GM12892 (cell line): ENCODE data around the gene ARV1. TPM values are rescaled to one million over a fixed set of nuclear protein-coding genes. Genes with fewer than 3 reads are reported as not detected.

Experiments
- DNase-seq: peaks from one replicate; pipeline ENCODE4 v3.0.0; 2011; ENCODE audit not compliant: insufficient read length
- FAIRE-seq: peaks from 2 replicates; lab custom pipeline; 2011; peaks lifted over from hg19 to GRCh38; lab: Jason Lieb, UNC
- POLR2A ChIP-seq: IDR thresholded peaks from 2 replicates; pipeline ENCODE4 v1.6.1; 2011; ENCODE audit warnings: low read depth, low read length, control low read depth
- POLR2AphosphoS5 ChIP-seq: IDR thresholded peaks from 2 replicates; pipeline ENCODE4 v1.6.1; 2011; ENCODE audit warnings: low read depth, low read length, control low read depth
- TAF1 ChIP-seq: IDR thresholded peaks from 2 replicates; pipeline ENCODE4 v1.6.1; 2011; ENCODE audit warnings: low read depth, mild to moderate bottlenecking, control low read depth, low read length, borderline replicate concordance
- polyA plus RNA-seq: library from polyadenylated mRNA; unstranded; fragments of >200 nt; gene quantifications from one replicate; pipeline ENCODE4 v1.2.1, GENCODE V29; 2012; ENCODE audit warnings: missing spikeins, inconsistent platforms; ENCODE audit not compliant: missing spikeins

Gene ARV1
- 21.6 TPM for polyA plus RNA-seq

DNA sequence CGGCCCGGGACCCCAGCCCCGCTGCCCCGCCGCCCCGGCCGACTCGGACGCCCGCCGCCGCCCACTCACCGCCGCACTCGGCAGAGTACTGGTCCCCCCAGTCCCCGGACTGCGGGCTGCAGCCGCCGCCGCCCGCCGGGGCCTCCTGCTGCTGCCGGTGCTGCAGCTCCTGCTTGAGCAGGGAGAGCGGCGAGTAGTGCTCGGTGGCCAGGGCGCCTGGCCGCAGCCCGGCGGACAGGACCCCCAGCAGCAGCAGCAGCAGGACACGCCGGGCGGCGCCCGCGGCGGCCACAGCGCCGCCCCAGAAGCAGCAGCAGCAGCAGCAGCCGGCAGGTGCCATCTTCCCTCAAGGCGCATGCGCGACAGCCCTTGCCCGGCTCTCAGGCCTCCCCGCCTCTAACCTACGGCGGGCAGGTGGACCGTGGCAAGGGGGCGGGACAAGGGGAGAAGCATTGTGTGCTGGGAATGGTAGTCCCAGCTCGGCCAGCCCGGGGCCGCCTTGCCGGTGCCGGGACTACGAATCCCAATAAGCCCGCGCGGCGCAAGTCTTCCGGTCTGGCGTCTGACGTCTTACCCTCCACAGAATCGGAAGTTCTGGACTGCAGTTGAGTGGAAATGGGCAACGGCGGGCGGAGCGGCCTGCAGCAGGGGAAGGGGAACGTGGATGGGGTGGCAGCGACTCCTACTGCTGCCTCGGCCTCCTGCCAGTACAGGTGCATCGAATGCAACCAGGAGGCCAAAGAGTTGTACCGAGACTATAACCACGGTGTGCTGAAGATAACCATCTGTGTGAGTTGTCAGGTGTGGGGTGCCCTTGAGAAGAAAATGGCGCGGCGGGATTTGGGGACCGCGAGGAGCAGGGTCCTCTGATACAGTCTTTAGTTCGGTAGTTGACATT lies at the start of gene ARV1, which contains the start of gene TTC13:
Gene ARV1, plus strand, starts transcription at position 604 of the 898 bp plus-strand sequence. Its CDS starts 12 bp downstream, at position 616.
Gene TTC13, minus strand, starts transcription at position 371 of the 898 bp plus-strand sequence. Its CDS starts 31 bp downstream, at position 340.
- DNase-seq: peak; percentile 92
- FAIRE-seq: peak; percentile 98
- peak; percentile 93 for TF ChIP-seq POLR2A
- peak; percentile 63 for TF ChIP-seq TAF1
- TF ChIP-seq POLR2AphosphoS5: peak; percentile 94

DNA sequence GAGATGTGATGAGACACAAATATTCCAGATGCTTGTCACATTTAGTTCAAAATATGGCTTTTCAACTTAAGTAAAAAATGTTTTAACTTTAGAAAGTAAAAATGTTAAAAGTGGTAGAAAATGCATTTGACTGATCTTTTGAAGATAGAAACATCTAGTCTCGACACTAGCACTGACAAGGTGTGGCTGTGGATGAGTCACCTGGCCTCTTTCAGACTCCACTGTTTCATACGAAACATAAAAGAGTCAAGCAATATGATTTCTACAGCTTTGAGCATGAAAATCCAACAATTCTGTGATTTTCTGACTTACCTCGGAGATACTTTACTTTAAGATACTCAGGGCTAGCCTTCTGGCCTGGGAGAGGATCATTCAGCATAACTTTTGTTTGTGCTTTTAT lies 47.9 kb upstream of the ARV1 start:
- FAIRE-seq (no peak), DNase-seq (no peak)
- TF ChIP-seq POLR2A: no peak
- no peak for TF ChIP-seq TAF1
- no peak for TF ChIP-seq POLR2AphosphoS5

DNA sequence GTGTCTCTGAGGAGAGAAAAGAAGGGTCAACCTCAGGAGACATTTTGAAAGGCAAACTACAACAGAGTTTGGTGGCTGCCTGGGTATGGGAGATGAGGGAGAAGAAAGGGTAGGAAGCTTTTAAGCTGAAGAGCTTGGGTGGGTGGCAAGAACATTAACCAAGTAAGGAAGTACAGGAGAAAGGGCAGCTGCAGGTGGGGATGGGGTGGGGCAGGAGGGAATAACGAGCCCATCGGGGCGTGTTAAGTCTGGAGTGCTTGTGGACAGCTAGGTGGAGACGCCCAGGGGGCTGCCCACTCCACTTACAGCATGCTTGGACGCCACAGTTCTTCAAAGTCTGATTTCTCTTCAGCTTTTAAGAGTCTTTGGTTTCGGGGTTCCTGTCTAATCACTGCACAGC lies 43.0 kb upstream of the ARV1 start:
- DNase-seq: no peak
- no peak for FAIRE-seq
- TF ChIP-seq TAF1 (no peak), POLR2AphosphoS5 (no peak), POLR2A (no peak)

DNA sequence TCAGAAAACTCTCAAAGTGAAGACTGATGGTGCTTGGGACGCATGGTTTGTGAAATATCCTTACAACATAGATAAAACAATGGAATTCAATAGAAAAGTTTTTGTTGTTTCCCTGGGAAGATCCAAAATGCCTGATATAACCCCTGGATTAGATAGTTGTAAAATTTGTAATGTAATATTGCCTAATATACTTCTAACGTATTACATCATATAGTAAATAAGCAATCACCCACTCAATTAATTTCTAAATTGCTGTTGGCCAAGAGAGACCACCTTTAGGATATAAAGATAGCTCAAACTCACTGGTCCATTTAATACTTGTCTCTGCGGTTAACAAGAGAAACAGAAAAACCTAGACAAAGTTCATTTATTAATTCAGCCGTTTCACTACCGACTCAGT lies 42.4 kb upstream of the ARV1 start:
- no peak for TF ChIP-seq POLR2AphosphoS5
- TF ChIP-seq POLR2A: no peak
- TF ChIP-seq TAF1: no peak
- FAIRE-seq (no peak), DNase-seq (no peak)

DNA sequence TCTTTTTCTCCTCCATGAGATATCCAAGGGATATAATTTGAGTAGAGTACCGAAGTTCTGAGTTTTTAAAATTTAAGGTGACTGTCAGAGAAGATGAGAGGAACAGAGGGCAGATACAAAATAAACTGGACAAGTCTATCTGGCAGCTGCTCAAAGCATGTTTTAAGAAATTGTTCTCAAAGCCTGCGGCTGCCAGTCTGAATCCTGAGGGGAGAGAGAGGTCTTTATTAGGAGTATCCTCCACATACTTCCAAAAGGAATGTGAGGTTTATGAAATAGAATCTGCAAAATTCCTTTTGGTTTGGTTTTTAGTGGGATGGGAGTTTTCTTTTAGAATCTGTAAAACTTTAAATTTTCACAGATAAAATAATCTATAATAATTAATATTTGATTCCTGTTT lies 41.5 kb upstream of the ARV1 start:
- TF ChIP-seq POLR2A: no peak
- no peak for TF ChIP-seq POLR2AphosphoS5
- TF ChIP-seq TAF1: no peak
- DNase-seq (no peak), FAIRE-seq (no peak)

DNA sequence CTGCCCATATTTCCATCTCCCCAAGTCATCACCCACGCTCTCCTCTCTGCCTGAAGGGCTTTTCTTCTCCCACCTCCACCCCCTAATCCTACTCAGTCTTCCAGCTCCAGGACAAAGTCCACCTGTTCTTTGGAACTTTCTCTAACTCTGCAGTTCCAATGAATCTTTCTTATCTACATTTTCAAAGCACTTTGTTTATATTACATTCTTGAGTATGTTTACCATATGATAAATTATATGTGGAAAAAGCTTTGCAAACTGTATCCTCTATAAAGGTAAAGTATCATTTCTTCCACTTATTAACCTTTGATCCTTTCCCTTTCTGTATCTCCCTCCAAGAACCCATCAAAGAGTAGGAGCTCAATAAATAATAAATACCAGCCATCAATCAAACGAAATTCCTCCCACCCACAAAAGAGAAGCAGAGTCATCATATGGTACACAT lies 39.9 kb upstream of the ARV1 start:
- FAIRE-seq (no peak), DNase-seq (no peak)
- TF ChIP-seq TAF1 (no peak), POLR2A (no peak), POLR2AphosphoS5 (no peak)

DNA sequence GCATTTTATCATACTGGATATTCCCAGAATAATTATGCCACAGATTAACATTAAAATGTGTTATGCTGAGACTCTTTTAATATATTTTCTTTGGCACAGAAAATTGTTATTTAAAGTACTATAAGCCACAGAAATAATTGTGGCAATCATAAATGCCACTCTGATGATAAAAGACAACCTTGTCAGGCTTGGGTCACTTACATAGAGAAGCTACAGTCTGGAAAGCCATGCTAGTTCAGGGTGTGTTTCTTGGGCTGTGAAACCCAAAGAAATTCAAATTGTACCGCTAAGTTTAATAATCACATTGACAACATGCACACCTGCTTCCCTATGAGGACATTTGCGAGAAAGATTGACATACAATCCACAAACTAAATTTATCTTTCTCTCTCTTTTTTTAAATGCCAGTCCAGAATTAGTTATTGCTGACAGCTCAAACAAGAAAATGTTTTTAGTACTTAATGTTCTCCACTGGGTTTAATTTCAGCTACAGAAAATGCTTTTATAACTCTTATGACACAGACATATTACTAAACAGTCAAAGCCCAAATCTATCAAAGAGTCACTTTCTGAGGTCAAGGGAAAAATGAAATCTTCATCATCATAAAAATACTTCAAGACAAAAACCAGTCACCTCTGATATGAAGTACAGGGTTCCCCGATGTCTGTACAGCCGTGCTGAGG lies 38.9 kb upstream of the ARV1 start:
- TF ChIP-seq POLR2AphosphoS5 (no peak), TAF1 (no peak), POLR2A (no peak)
- FAIRE-seq: no peak
- no peak for DNase-seq

DNA sequence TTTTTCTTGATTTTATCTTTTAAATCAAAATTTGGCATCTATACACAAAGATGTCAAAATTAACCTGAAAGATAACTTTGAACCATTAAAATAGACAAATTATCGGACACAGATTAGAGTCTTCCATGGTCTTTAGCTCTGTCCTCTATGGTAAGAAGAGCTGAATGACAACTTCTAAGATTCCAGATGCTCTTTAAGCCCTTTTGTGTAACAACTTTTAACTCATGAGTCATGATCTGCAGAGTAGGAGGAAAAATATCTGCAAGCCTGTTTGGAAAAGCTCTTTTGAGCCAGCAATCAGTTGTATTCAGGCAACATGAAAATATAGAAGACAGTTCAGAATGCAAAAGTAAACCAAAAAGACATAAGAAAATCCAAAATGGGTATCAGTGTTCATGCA lies 38.0 kb upstream of the ARV1 start:
- no peak for FAIRE-seq
- DNase-seq: no peak
- no peak for TF ChIP-seq POLR2AphosphoS5
- TF ChIP-seq TAF1: no peak
- TF ChIP-seq POLR2A: no peak

DNA sequence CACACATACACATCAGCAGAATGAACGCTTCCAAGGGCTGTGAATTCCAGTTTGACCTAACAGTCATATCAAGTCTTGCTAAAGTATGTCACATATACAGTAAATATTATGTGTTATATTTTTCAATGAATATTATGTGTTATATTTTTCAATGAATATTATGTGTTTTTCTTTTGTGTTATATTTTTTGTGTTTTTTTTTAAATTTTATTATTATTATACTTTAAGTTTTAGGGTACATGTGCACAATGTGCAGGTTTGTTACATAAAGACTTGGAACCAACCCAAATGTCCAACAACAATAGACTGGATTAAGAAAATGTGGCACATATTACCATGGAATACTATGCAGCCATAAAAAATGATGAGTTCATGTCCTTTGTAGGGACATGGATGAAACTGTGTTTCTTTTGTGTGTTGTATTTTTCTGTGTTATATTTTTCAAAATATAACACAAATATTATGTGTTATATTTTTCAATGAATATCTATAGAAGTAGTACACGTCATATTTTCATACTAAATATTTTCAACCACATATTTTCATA lies 35.8 kb upstream of the ARV1 start:
- DNase-seq (no peak), FAIRE-seq (no peak)
- TF ChIP-seq TAF1 (no peak), POLR2A (no peak), POLR2AphosphoS5 (no peak)

DNA sequence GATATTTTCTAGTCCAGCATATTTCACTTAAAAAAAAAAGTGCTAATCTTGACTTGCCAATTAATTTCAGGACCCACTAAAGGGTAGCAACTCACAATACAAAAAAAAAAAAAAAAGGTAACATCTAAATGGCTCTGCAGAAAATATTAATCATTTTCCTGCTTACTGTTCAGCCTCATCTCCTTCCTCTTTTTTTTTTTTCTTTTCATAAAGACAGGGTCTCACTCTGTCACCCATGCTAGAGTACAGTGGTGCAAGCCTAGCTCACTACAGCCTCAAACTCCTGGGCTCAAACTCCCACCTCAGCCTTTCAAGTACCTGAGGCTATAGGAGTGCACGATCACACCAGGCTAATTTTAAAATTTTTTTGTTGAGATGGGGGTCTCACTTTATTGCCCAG lies 30.6 kb upstream of the ARV1 start:
- TF ChIP-seq TAF1 (no peak), POLR2A (no peak), POLR2AphosphoS5 (no peak)
- no peak for FAIRE-seq
- DNase-seq: no peak

DNA sequence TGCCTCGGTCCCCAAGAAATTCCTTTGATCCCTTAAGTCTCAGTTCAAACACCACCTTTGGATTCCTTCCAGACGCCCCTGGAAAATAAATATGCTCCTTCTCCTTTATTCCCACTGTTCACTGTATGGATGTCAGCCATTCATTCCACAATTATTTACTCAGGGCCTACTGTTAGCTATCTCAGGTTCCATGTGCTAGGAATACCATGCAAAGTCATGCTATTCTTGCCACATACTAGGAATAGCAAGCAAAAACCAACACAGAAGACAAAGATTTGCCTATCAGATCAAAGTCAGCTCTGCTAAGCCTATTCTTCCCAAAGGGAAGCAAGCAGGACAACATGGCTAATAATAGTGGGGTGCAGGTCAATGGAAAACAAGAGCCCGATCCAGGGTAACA lies 30.0 kb upstream of the ARV1 start:
- no peak for FAIRE-seq
- TF ChIP-seq POLR2A (no peak), TAF1 (no peak), POLR2AphosphoS5 (no peak)
- DNase-seq: no peak
